NCI-H2029 (cell line): ENCODE results near the gene SUN2.
A peak's percentile ranks its signal among the peaks of the same experiment; 100 is the strongest.
"Not testable (repeated sequence)": the region's sequence is repeated elsewhere in the genome, so short reads cannot be mapped to it uniquely, and the experiment has no call there.

Experiments
- DNase-seq: peaks from one replicate; lab custom pipeline; 2025; lab: John Stamatoyannopoulos, UW

SUN2 gene, protein sequence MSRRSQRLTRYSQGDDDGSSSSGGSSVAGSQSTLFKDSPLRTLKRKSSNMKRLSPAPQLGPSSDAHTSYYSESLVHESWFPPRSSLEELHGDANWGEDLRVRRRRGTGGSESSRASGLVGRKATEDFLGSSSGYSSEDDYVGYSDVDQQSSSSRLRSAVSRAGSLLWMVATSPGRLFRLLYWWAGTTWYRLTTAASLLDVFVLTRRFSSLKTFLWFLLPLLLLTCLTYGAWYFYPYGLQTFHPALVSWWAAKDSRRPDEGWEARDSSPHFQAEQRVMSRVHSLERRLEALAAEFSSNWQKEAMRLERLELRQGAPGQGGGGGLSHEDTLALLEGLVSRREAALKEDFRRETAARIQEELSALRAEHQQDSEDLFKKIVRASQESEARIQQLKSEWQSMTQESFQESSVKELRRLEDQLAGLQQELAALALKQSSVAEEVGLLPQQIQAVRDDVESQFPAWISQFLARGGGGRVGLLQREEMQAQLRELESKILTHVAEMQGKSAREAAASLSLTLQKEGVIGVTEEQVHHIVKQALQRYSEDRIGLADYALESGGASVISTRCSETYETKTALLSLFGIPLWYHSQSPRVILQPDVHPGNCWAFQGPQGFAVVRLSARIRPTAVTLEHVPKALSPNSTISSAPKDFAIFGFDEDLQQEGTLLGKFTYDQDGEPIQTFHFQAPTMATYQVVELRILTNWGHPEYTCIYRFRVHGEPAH

DNA sequence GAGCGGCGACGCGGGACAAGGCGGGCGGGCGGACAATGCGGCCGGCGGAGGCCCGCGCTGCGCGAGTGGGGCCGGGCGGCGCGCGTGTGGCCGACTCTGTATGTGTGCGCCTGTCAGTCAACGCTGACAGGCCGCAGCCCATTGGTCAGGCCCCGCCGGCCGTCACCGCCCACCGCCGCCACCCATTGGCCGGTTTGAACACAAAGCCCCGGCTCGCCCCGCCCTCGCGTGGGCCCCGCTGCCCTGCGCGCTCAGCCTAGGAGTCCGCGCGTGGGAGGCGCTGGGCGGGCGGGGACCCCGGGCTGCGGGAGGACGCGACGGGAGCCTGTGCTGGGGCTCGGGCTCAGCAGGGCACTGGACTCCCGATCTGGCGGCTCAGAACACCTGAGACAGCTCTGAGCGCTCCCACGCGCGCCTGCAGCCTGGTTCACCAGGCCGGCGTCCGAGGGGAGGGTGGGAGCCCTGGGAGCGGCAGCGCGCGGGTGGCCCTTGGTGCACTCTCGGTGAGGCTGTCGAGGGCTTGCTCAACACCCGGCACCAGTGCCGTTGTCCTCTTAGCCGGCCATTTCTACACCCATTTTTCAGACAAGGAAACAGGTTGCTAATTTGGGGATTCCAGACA is at the start of gene SUN2:
SUN2 (minus strand) TSS at position 88 of the 622 bp plus-strand sequence. CDS start 3,370 bp downstream, outside the sequence.
- DNase-seq, result peak; percentile 75

DNA sequence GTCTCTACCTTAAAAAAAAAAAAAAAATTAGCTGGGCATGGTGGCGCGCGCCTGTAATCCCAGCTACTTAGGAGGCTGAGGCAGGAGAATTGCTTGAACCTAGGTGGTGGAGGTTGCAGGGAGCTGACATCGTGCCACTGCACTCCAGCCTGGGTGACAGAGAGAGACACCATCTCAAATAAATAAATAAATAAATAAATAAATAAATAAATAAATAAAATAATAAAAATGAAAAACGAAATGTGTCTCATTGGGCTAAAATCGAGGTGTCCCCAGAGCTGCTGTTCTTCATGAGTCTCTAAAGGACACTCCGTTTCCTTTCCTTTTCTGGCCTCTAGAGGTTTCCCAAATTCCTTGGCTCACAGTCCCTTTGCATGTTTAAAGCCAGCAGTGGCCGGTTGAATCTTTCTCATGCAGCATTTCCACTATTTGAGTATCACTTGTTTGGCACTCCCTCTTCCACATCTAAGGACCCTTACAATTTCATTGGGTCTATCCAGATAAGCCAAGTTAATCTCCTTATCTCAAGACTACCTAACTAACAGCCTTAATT is 49.3 kb upstream of the SUN2 start:
- DNase-seq, result not testable (repeated sequence)

DNA sequence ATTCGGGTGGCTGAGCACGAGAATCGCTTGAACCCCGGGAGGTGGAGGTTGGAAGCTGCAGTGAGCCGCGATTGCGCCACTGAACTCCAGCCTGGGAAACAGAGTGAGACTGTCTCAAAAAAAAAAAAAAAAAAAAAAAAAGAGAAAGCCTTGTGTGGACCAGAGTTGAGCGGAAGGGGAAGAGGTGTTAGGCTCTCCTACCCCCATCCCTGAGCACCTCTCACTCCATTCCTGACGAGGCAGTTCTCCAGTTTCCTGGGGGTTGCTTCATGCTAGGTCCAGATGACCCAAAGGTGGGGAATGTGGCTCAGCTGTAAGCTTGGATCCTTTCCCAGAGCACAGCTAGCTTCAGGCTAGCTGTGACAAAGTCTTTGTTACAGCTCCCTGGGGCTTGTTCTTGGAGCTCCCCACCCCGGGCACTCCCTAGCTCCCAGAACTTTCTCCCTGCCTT is 46.9 kb upstream of the SUN2 start:
- DNase-seq, result no peak

DNA sequence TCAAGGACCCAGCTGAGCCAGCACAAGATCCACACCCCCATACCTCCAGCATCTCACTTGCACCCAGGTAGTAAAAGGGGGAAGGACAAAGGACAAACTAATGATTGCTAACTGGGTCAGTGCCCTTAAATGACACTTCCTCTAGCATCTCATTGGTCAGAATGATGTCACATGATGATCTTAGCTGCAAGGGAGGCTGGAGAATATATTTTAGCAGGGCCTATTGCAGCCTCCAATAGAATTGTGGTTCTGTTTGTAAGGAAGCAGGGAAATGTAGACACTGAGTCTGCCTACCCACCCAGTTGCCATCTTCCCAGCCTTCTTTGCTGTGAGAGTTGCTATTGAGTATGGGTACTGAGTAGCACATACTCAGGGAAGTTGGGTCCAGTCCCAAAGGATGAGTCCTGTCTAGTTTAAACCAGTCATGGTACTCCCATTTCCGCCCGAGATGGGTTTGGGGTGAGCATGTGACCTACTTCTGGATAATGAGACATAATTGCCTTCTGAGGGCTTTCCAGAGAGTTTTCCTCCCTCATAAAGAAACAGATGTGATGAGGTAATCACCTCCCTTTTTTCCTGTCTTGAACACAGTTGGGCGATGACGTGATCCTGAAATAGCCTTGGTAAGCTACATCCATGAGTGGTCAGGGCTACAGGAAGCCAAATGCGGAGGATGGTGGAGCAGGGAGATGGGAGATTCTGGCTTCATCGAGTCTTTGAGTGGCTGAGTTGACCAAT is 43.6 kb upstream of the SUN2 start:
- DNase-seq, result no peak

DNA sequence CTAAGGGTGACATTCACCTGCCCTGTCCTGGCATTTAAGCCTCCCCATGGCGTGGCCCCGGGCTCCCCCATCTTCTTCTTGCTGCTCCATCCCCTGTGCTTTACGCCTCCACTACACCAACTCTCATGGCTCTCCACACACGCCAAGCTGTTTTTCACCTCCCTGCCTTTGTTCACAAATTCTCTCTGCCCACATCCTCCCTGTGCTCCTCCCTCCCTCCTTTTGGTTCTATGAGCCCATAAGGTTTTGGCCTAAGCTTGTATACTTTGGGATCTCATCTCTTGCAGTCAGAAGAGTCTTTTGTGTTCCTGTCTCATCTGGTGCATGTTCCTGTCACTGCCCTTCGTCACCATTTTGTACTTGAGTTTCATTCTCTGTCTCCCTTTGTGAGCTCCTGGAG is 42.7 kb upstream of the SUN2 start:
- DNase-seq, result no peak

DNA sequence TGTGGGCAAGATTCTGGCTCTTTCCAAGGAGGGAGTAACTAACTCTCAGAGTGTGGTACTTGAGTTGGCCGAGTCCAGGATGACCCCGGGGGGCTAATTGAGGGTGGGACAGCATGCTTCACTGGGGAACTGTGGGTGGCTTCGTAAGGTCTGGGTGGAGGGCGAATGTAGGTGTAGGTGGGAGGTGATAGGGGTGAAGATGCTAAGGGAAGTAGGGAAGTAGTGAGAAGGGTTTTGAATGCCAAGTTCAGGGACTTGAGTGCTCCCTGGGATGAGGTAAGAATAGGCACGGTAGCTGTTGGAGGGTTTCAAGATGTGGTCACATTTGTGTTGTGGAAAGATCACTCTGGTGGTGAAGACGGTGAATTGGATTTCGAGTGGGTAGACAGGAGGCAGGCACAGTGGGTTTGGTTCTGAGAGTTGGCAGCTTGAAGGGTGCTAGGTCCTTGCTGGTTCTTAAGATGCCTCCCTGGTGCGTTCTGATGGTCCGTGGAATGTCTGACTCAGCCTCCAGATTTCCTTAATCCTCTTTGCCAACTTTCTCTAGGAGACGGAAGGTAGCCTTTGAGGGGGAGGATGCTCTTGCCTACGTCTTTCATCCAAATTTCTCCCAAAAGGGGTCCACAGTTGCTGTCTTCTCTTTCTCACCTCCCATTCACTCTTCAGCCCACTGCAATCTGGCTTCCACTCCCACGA is 40.6 kb upstream of the SUN2 start:
- DNase-seq, result no peak

DNA sequence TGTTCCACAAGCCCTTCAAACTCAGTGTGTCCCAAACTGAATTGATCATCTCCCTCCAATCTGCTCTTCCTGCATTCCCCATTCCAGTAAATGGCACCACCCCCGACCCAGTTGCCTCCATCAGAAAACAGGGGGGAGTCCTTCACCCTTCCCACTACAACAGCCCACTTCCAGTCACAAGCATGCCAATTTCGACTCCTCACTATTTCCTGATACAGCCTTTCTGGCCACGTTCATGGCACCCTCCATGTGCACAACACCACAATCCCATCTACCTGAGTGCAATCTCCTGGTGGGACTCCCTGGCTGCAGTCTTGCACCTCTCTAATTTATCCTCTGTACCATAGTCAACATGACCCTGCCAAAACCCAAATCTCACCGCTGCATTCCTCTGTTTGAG is 39.8 kb upstream of the SUN2 start:
- no peak for DNase-seq

DNA sequence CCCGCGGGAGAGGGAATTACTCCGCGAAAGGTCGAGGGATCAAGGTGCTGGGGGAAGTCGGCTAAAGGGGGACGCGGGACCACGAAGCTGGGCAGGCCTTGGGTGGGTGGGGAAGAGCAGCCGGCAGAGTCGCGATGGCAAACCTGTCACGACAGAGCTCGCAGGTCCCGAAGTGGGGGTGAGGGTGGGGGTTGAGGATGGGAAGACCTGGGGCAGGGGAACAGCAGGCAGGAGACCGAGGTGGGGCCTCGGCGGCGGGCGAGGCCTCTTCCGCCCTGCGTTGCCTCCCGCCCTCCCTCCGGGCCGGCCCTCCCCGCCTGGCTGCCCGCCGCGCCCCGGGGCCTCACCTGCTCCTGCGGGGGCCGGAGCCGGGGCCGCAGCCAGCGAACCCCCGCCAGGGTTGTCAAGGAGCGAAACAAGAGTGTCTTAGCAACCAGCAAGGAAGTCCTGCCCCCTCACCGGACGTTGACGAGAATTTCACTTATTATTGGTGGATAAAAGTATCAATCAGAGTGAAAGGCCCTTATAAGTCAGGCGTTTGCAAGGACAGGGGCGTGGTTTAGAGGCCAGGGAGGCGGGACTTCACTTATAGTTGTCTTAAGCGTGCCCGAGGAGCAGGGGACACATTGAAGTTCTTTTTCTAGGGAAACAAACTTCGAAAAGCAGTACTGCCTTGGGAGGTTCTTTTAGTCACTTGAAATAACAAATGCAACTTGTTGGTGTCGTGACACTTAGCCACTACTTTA is 38.1 kb upstream of the SUN2 start, which contains the start of gene DNAL4:
DNAL4 (minus strand) TSS at position 423 of the 746 bp plus-strand sequence. CDS start 11,412 bp downstream, outside the sequence.
- DNase-seq, result peak; percentile 95

DNA sequence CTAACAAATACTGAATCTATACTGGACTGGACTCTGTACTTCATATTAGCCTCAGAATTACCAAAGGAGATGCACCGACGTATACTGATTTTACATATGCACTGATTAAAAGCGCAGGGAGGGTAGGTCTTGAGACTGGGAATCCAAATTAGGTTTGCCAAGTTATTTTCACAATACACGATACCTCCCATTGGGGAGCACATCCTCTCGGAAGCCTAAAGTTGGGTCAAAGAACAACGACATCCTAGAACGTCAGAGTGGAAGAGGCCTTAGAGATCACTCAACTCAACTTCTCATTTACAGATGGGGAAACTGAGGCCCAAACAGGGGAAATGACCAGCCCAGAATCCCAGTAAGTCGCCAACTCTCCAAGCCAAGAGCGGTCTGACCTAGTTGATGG is 37.5 kb upstream of the SUN2 start:
- no peak for DNase-seq

DNA sequence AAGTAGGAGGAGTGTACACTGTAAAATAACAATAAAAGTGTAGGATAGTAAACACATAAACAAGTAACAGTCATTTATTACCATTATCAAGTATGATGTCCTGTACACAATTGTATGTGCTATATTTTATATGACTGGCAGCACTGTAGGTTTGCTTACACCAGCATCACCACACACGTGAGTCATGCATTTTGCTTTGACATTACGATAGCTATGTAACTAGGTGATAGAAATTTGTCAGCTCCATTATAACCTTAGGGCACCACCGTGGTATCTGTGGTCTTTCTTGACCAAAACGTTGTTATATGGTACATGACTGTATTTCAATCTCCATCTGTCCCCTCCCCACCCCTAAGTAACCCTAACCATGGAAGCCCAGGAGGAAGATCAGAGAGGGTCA is 37.0 kb upstream of the SUN2 start:
- no peak for DNase-seq

DNA sequence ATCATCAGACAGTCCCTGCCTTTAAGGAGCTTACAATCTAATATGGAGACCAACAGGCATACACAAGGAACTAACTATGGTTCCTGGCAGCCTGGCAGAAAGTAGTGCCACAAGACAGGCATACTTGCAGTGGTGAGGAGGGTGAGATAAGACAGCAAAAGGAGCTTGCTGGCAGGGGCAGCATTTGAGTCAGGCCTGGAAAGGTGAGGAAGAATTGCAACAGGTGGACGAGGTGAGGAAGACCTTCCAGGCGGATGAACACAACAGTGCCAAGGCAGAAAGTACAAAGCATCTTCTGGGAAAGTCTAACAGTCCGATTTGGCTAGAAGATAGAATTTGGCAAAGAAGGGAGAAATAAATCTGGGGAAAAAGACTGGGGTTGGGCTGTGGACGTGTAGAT is 33.8 kb upstream of the SUN2 start:
- no peak for DNase-seq

DNA sequence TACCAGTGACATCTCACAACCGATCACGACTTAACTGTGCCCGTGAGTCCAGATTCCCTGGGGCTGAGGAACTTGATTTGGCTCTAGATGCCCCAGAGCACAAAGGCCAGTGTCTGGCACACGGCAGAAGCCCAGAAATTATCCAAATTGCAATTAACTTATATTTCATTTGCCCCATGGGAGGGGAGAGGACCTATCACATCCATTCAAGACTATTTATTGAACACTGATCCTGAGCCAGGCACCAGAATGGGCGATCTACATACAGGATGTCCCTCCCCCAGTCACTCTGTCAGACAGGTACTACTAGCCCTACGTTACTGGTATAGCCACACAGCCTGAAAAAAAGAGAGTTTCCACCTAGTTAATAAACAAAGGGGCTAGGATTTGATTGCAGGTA is 33.0 kb upstream of the SUN2 start:
- no peak for DNase-seq

DNA sequence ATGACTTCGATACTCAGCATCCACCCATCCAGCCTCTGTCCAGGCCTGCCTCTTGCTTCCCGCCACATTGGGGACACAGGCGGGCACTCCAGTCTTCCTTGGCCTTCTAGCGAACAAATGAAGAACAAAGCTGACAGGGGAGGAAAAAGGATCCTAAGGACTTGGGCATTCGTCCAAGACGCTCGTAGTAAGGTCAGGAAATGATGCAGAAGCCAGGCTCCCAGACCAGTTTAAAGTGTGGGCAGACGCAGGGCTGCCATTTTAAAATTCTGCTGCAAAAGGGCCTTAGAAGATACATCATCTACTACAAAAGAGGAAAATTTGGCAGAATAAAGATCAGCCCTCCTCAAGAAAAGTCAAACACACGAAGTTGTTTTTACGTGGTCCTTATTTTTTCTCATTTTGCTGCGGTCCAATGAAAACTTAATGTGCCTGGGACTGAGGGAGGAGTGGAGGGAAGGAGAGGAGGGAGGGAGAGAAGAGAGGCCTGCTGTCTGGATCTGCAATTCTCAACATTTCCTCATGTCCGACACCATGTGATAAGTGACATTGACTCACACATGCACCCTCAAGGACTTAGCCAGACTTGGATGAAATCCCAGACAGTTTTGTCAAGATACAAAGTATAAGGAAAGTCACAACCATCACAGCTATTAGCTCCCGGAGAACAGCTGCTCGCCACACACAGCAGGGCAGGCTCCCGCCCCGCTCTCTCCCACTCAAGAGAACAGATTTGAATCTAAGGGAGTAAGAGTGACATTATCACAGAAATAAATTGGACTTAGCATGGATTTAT is 32.4 kb upstream of the SUN2 start:
- peak; percentile 33 for DNase-seq

DNA sequence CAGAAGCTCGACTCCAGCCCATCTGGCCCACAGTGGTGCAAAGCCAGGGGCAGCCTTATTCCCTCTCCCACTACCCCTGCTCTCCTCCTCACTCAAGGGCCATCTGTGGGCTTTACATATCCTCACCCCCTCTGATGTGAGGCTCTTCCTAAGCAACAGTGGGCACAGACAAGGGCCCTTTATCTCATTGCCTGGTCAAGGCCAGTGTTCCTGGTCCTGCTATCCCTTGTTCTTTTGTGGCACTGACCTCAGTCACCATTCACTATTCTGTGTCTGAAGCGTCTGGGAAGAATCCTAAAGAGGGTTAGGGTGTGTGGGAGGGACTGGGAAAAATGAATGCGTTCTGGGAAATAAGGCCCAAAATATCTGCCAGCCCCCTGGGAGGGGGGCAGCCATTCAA is 30.8 kb upstream of the SUN2 start:
- DNase-seq, result no peak

DNA sequence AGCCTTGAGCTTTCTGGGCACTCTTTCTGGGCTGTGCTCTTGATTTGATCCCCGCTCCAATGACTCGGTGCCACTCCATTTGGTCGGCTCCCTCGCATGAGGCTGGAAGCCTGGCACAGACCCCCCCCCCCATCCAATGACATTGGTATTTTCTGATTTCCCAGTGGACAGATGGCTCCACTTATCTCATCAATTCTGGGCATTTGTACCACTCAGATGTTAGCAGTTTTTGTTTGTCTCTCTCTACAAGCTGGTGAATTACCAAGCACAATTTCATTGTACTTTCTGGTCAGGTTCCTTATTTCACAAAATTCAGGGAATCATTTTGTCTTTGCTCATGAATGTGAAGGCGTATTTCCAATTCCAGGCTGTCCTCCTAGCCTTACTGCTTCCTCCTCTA is 29.1 kb upstream of the SUN2 start:
- no peak for DNase-seq

DNA sequence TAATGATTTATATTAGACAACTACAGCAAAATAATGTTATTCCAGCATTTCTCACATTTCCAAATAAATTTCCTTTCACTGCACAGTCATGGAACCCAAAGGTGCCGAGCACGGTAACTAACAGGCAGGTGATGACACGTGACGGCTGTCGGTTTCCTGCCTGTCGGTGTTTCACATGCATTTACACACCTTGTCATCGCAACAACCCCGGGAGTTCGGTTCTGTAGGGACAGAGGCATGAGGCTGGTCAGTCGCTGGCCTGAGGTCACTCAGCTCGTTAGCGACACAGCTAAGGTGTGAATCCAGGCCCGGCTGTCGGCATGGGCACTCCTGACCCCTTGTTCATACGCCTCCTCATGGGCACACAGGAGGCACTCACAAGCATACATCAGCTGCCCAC is 28.2 kb upstream of the SUN2 start:
- no peak for DNase-seq

DNA sequence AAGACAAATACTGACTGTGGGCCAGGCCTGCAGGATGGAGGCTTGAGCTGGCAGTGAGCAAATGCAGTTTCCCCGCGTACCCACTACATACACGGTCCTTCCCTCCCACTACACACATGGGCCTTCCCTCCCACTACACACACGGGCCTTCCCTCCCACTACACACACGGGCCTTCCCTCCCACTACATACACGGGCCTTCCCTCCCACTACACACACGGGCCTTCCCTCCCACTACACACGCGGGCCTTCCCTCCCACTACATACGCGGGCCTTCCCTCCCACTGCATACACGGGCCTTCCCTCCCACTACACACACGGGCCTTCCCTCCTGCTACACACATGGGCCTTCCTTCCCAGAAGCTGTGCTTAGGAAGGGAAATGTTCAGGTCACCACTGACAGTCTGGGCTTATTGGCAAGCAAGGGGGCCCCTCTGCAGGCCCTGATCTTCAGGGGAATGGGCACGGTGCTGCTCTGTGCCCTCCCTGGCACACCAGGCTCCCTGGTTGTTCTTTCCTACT is 27.4 kb upstream of the SUN2 start:
- DNase-seq, result no peak

DNA sequence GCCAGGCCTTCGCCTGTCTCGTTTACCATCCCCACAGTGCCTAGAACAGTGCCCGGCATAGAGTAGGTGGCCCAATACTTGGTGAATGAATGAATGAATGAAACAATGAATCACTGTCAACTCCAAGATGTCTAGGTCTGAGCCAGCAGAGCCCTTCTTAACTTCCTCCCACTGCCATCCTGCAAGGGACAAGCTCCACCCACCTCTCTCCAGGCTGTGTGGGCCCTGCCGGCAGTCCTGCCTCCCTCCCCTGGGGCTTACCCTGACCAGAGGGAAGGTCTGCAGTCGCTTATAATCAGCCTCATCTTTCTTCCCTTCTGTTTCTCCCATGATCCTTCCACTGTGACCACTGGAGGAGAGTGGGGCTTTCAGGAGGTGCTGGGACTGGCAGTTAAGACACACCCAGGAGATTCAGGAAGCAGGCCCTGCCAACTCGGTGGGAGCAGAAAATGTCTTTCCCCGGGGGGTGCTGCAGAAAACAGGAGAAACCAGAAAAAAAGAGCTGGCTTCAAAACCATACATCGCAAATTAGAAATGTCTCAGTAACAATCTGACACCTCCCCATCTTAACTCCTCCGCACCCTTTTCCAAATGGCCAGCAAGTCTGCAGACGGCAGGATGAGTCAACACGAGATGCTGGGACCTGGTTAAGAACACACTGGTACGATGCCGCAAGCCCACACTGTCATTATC is 26.8 kb upstream of the SUN2 start:
- no peak for DNase-seq

DNA sequence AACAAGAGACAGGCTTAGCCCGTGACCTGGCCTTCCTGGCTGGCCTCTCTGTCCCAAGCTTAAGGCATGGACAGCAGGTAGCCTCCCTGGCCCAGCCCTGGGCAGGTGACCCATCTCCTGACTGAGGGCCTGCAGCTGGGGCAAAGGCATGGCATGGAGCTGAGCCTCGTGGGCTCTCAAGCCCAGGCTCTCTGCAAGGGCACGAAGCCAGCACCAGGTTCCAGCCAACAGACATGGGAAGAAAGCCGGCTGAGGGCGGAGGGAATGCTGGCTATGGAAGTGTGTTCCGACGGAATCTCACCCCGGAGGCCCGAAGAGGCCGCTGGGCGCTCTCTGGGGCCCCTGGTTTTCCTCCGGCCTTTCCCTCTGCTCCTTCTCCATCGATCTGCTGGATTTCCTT is 25.2 kb upstream of the SUN2 start:
- no peak for DNase-seq
